HUES6 (cell line): ENCODE results near the gene ZFAND3.

Experiments
- H3K27ac ChIP-seq: 2 replicates; pipeline ENCODE4 v1.7.0; 2013; ENCODE audit warnings: low read depth, mild to moderate bottlenecking, low read length, inconsistent platforms
- H3K27me3 ChIP-seq: 2 replicates; pipeline ENCODE4 v1.6.1; 2013; ENCODE audit warnings: low read length; ENCODE audit not compliant: control insufficient read depth, insufficient read depth
- H3K36me3 ChIP-seq: 2 replicates; pipeline ENCODE4 v1.6.1; 2013; ENCODE audit warnings: low read length; ENCODE audit not compliant: control insufficient read depth, insufficient read depth
- H3K4me1 ChIP-seq: 2 replicates; pipeline ENCODE4 v1.6.1; 2013; ENCODE audit warnings: low read length; ENCODE audit not compliant: control insufficient read depth, insufficient read depth
- H3K4me3 ChIP-seq: 2 replicates; pipeline ENCODE4 v1.5.1; 2013; ENCODE audit warnings: low read depth, low read length
- H3K9ac ChIP-seq: one replicate; pipeline ENCODE4 v1.6.1; 2013; ENCODE audit warnings: mild to moderate bottlenecking, low read length
- H3K9me3 ChIP-seq: 2 replicates; pipeline ENCODE4 v1.6.1; 2013; ENCODE audit warnings: low read depth, low read length; ENCODE audit not compliant: control insufficient read depth, insufficient read depth

ZFAND3 gene

DNA sequence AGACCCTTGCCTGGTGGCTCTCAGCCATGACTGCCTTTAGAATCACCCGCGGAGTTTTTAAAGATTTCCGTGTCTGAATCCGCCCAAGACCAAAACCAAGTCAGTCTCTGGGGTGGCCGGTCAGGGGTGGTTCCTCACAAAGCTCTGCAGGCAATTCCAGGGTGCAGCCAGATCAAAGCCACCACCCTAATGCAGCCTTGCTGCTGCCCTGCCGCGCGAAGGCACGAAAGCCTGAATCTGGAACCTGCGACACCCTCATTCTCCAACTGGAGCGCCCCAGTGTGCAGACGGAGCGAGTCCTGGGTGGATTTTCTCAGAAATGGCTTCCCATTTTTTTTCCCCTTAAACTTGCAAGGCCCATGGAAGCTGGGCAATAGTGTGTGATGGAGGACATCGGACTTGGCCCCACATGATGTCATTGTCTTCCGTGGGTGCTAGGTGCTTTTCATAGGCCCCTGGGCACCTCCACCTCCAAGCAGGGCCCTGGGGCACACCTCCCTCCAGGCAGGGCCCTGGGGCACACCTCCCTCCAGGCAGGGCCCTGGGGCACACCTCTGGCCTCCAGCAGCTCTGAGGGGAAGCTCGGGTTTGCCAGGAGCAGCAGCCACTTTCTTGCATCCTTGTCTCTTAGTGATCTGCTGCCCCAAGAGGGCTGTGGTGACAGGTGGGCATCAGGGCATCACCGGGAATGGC lies 343.1 kb downstream of the ZFAND3 start:
- Histone ChIP-seq H3K4me1 (peaks cover 2% of the 10 kb centered on the region; the same call in 1 of the 2 replicates), H3K27me3 (no peaks in the 10 kb centered on the region), H3K9ac (no peak overlapping the region), H3K4me3 (no peak overlapping the region), H3K27ac (no peak overlapping the region), H3K9me3 (no peaks in the 10 kb centered on the region), H3K36me3 (no peaks in the 10 kb centered on the region)

DNA sequence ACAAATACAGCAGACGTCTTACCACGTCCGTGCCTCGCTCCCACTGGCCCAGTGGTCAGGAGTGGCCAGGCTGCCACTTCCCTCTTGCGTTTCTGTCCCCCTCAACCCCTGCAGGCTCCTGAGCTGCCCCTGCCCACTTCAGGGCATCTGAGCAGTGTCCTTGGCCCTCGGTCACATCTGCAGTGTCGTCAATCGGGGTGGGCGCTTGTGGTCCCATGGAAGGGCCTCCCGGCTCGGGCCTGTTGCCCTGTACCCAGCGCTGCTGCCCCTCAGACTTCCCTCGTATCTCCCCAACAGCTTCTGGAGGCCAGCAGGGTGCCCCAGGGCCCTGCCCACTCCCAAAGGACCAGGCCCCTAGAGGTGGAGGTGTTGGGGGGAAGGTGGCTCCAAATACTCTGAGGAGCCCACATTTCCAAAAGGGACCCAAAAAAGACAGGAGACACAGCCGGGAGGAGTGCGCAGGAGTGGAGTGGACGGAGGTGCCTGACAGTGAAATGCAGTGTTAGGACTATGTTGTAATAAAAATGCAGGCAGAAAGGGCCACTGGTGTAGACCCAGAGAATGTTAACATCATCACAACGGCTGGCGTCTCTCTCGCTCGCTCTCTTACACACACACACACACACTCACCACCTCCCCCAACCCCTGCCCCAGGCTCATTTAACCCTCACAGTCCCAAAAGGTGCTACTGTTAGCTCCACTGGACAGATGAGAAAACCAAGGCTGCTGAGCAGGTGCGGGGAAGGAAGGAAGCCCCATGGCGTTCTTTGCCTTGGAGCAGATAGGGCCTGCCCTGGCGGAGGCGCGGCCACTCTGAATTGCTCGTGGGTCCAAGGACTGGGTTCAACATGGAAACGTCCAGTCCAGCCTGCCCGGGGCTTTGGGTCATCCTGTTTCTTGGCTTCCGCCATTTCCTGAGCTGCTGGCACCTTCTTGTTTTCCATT lies 343.9 kb downstream of the ZFAND3 start:
- Histone ChIP-seq H3K9ac (no peak overlapping the region), H3K36me3 (no peaks in the 10 kb centered on the region), H3K9me3 (no peaks in the 10 kb centered on the region), H3K4me1 (peaks cover 4% of the 10 kb centered on the region; the same call in 1 of the 2 replicates), H3K27ac (no peak overlapping the region), H3K4me3 (no peak overlapping the region), H3K27me3 (no peaks in the 10 kb centered on the region)

DNA sequence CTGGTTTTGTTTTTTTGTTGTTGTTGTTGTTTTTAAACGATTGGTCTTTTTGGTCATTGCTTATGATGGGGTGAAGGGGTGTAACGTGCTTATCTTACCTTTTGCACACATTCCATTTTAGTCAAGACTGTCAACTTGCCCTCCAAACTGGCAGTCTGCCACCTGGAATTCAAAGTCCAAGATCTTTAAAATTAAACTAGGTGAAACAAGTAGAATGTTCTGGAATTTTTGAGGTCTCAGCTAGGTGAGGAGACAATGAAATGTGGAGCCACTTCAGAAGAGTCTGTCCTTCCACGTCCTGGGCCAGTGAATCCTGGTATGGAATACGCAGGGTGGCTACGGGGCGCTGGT lies 344.6 kb downstream of the ZFAND3 start:
- Histone ChIP-seq H3K36me3 (no peaks in the 10 kb centered on the region), H3K9ac (no peak overlapping the region), H3K27me3 (no peaks in the 10 kb centered on the region), H3K4me3 (no peak overlapping the region), H3K9me3 (no peaks in the 10 kb centered on the region), H3K27ac (no peak overlapping the region), H3K4me1 (peaks cover 5% of the 10 kb centered on the region; the same call in 1 of the 2 replicates)

- H3K9me3 ChIP-seq = no peaks in the 10 kb centered on the region
- H3K9ac ChIP-seq = no peak overlapping the region
- no peak overlapping the region for H3K27ac ChIP-seq
- H3K4me1 ChIP-seq = peaks cover 8% of the 10 kb centered on the region; the same call in 1 of the 2 replicates
- no peaks in the 10 kb centered on the region for H3K36me3 ChIP-seq
- no peaks in the 10 kb centered on the region for H3K27me3 ChIP-seq
- no peak overlapping the region for H3K4me3 ChIP-seq
Measured at GRCh38 chr6:38164671-38165108, 345.2 kb downstream of the ZFAND3 start.

DNA sequence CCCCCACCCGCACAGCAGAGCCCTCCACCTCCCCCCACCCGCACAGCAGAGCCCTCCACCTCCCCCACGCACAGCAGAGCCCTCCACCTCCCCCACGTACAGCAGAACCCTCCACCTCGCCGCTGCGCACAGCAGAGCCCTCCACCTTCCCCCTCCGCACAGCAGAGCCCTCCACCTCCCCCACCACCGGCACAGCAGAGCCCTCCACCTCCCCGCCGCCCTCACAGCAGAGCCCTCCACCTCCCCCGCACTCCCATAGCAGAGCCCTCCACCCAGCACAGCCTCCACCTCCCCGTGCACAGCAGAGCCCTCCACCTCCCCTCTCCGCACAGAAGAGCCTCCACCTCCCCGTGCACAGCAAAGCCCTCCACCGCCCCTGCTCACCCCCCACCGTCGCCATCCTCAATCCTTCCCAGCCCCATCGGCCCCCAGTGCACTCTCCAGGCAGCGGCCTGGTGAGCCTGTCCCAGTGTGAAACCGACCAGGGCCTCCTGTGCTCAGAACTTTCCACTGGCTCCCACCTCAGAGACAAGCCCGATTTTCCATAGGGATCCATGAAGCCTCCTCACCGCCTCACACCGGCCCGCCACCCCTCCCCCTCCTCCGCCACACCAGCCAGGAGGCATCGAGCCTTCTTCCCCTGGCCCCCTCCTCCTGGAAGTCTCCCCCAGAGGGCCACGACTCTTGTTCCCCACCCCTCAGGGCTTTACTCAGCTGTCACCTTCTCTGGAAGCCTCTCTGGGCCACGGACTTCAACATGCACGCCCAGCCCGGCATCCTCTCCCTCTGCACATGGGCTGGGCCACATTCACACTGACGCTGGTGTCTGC lies 347.1 kb downstream of the ZFAND3 start:
- H3K4me1 ChIP-seq = peaks cover 22% of the 10 kb centered on the region
- no peak overlapping the region for H3K4me3 ChIP-seq
- H3K9me3 ChIP-seq = no peaks in the 10 kb centered on the region
- H3K9ac ChIP-seq = no peak overlapping the region
- no peaks in the 10 kb centered on the region for H3K36me3 ChIP-seq
- no peak overlapping the region for H3K27ac ChIP-seq
- H3K27me3 ChIP-seq = no peaks in the 10 kb centered on the region

DNA sequence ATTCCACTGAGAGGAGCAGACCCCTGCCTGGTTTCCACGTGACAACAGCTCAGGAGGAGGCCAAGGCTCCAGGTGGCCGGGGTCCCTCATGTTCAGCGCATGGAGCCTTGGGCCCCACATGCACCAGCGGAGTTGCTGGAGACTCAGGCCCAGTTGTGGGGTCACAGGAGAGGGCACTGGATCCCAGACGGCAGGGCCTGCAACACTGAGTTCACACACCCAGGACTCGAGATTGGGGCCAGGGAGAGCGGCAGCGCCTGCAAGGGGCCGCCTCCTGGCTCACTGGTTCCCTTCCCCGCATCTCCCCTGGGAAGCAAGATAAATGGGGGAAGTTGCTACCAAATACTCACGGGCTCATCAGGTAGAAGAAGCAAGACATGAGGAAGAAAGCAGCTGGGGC lies 348.1 kb downstream of the ZFAND3 start:
- Histone ChIP-seq H3K36me3 (no peaks in the 10 kb centered on the region), H3K27me3 (no peaks in the 10 kb centered on the region), H3K4me1 (peaks cover 22% of the 10 kb centered on the region), H3K4me3 (no peak overlapping the region), H3K27ac (no peak overlapping the region), H3K9ac (no peak overlapping the region), H3K9me3 (no peaks in the 10 kb centered on the region)

DNA sequence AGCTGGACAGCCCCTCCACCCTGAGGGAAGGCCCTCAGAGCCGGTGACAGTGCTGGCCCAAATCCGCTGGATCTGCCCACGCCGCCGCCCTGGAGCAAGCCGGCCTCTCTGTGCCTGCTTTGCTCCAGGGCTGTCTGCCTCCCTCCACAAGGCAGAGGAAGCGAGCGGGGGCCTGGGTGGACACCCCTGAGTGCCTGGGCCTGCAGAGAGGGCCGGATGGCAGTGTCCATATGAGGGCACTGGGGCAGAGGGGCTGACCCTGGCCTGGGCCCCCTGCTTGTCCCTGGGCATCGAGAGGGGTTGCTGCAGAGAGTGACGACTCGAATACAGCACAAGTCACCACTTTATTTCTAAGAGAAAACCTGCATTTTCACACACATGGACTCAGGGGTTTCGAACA lies 348.6 kb downstream of the ZFAND3 start:
- H3K9ac ChIP-seq = no peak overlapping the region

DNA sequence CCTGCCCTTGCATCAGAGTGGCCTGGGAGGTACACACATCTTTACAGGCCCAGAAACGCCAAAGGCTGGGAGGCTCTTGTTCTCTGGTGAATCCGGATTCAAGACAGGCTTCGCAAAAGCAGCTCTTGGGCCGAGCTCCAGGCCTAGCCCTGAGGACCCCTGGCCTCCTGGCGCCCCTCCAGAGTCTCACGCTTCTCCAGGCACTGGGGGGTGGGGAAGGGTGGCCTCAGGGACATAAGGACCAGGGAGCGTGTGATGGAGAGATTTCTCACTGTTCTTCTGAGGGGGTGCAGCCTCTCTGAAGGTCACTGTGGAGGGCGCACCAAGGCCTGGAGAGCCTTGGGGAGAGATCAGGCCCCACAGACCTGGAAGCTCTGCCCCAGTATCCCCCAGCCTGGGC lies 349.2 kb downstream of the ZFAND3 start:
- H3K4me3 ChIP-seq = no peak overlapping the region
- H3K9ac ChIP-seq = no peak overlapping the region
- H3K27ac ChIP-seq = no peak overlapping the region
- H3K36me3 ChIP-seq = no peaks in the 10 kb centered on the region
- no peaks in the 10 kb centered on the region for H3K27me3 ChIP-seq
- H3K9me3 ChIP-seq = no peaks in the 10 kb centered on the region
- H3K4me1 ChIP-seq = peaks cover 22% of the 10 kb centered on the region

More for the DNA sequence above, 348.6 kb downstream of the ZFAND3 start:
- no peaks in the 10 kb centered on the region for H3K27me3 ChIP-seq
- H3K4me3 ChIP-seq = no peak overlapping the region
- H3K4me1 ChIP-seq = peaks cover 22% of the 10 kb centered on the region
- no peaks in the 10 kb centered on the region for H3K9me3 ChIP-seq
- no peaks in the 10 kb centered on the region for H3K36me3 ChIP-seq
- no peak overlapping the region for H3K27ac ChIP-seq

GRCh38 chr6:38169221-38169976 lies 349.9 kb downstream of the ZFAND3 start:
- H3K4me3 ChIP-seq = no peak overlapping the region
- no peaks in the 10 kb centered on the region for H3K27me3 ChIP-seq
- H3K27ac ChIP-seq = no peak overlapping the region
- H3K9me3 ChIP-seq = no peaks in the 10 kb centered on the region
- peaks cover 22% of the 10 kb centered on the region for H3K4me1 ChIP-seq
- no peaks in the 10 kb centered on the region for H3K36me3 ChIP-seq
- no peak overlapping the region for H3K9ac ChIP-seq

GRCh38 chr6:38169977-38170526 lies 350.5 kb downstream of the ZFAND3 start:
- Histone ChIP-seq H3K9ac (no peak overlapping the region), H3K36me3 (no peaks in the 10 kb centered on the region), H3K4me3 (no peak overlapping the region), H3K4me1 (peaks cover 22% of the 10 kb centered on the region), H3K9me3 (no peaks in the 10 kb centered on the region), H3K27me3 (no peaks in the 10 kb centered on the region), H3K27ac (no peak overlapping the region)
